IPS-NIHi11 (cell line): ENCODE measurements around the gene STH.

ENCODE experiments used
- DNase-seq: peaks from one replicate; pipeline ENCODE4 v3.0.0; 2012; ENCODE audit warnings: mixed read lengths, low spot score

Gene STH

DNA sequence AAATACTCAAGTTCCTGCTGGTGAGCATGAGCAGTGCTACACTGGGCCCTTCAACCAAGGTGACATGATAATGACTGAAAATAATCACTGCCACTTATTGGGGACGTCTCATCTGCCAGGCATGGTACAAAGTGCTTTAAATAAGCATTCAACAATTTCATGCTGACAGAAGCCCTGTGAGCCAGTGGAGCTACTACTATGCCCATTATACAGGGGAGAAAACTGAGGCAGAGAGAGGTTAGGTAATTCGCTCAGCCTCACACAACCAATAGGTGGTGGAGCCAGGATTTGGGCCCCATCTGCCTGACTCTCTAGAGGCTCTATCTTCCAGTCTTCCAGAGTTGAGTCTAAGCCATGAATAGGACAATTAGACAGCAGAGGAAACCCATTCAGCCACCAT lies 30.3 kb upstream of the STH start:
- DNase-seq: no peak

DNA sequence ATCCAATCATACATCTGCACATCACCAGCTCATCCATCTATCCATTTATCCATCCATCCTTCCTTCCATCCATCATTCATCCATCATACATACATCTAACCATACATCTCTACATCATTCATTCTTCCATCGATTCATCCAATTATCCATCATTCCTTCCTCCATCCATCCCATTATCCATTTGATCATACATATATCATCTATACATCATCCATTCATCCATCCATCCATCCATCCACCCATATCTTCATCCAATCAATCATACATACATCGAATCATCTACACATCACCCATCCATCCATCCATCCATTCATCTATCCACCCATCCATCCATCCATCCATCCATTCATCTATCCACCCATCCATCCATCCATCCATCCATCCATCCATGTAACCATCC lies 29.3 kb upstream of the STH start:
- DNase-seq: no peak

DNA sequence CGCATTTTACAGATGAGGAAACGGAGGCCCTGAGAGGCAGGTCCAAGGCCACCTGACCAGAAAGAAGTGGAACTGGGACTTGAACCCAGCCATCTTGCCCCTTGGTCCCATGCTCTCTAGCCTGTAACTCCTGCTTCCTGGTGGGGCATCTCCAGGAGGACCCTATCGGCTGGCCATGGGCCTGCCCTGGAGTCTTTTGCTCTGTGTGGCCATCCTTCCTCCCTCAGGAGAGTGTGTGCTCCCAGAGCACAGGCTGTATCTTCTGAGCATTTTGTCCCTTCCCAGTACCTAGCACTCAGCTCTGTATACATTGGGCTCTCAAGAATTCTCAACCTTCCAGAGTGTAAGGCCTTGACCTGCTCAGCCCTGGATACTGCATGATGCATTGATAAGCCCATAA lies 28.4 kb upstream of the STH start:
- no peak for DNase-seq

DNA sequence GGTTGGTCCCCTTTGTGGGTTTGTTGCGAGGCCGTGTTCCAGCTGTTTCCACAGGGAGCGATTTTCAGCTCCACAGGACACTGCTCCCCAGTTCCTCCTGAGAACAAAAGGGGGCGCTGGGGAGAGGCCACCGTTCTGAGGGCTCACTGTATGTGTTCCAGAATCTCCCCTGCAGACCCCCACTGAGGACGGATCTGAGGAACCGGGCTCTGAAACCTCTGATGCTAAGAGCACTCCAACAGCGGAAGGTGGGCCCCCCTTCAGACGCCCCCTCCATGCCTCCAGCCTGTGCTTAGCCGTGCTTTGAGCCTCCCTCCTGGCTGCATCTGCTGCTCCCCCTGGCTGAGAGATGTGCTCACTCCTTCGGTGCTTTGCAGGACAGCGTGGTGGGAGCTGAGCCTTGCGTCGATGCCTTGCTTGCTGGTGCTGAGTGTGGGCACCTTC lies 27.3 kb upstream of the STH start:
- DNase-seq: peak; percentile 77

DNA sequence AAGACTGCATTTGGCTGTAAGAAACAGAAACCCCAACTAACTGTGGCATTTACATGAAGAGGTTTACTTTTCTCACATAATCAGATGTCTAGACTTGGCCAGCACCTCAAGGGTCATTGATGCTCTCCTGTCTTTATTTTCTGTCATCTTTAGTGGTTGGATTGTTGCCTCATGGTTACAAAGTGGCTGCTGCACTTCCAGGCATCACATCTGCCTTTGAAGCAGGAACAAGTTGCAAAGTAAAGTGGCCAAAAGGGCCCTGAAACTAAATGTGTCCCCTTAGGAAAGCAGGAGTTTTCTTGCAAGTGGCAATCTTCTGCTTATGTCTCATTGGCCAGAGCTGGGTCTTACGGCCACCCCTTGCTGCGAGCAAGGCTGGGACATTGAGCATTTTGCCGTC lies 26.5 kb upstream of the STH start:
- DNase-seq: no peak

DNA sequence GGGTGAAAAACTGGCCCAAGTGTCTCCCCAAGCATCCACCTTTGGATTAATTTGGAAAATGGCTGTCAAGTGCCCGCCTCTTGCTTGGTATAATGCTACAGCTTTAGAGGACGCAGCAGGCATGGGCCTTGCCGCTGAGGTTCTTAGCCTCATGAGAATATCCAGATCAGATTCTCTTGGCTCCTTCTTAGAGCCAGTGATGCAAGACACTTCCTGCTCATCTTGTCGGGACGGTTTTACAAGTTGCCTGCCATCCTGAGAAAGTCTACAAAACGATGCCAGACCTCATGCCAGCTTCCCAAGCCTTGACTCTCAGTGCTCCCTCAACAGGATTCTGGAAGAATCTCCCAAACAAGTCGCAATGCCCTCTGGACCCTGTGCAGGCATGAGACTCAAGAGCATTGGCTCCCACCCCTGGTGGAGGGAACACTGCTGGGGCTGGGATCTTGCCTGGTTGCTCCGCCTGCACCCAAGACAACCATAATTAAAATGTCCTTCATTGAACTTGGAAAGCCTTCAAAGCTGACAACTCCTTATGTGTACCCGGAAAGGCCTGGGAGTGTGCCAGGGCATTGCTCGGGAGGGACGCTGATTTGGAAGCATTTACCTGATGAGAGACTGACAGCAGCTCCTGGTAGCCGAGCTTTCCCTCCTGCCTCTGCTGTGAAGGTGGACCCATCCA lies 25.8 kb upstream of the STH start:
- no peak for DNase-seq

DNA sequence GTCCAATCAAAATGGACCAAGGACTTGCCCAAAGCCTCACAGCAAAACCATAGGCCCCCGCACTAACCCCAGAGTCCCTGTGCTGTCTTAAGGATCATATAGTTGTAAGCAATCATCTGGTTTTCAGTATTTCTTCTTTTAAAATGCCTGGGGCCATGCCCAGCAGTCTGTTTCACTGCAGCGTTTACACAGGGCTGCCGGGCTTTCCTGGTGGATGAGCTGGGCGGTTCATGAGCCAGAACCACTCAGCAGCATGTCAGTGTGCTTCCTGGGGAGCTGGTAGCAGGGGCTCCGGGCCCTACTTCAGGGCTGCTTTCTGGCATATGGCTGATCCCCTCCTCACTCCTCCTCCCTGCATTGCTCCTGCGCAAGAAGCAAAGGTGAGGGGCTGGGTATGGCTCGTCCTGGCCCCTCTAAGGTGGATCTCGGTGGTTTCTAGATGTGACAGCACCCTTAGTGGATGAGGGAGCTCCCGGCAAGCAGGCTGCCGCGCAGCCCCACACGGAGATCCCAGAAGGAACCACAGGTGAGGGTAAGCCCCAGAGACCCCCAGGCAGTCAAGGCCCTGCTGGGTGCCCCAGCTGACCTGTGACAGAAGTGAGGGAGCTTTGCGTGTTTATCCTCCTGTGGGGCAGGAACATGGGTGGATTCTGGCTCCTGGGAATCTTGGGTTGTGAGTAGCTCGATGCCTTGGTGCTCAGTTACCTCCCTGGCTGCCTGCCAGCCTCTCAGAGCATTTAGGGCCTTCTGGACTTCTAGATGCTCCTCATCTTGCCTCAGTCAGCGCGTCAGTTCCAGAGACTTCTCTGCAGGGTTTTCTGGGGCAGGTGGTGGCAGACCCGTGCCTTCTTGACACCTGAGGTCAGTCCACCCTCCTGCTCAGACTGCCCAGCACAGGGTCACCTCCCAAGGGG lies 24.8 kb upstream of the STH start:
- no peak for DNase-seq

DNA sequence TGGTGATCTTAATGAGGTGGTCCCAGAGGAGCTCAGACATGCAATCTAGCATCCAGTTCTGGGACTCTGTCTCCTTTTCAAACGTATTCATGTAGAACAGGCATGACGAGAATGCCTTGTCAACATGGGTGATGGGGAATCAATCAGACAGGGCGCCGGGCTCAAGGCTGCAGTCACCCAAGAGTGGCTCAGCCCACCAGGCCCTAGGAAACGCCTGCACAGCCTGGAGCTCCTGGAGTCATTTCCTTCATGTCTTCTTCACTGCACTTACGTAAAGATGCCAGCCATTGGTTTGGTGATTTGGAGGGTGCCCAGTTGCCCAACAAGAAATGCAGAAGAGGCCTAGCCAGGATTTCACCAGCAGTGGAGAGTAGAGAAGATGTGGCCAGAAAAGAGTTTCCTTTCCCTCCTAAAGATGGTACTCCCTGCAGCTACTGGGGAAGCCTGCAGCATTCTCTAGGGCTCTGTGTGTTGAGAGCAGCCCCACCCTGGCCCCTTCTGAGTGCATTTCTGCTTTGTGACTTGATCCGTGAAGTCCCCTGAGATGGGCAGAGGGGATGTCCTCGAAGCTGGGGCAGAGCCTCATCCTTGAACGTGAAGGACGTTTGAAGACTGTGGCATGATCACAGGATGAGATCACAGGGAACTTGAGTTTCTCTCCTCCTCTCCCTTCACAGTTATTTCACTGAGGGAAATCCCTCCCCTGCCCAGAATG lies 24.0 kb upstream of the STH start:
- no peak for DNase-seq

DNA sequence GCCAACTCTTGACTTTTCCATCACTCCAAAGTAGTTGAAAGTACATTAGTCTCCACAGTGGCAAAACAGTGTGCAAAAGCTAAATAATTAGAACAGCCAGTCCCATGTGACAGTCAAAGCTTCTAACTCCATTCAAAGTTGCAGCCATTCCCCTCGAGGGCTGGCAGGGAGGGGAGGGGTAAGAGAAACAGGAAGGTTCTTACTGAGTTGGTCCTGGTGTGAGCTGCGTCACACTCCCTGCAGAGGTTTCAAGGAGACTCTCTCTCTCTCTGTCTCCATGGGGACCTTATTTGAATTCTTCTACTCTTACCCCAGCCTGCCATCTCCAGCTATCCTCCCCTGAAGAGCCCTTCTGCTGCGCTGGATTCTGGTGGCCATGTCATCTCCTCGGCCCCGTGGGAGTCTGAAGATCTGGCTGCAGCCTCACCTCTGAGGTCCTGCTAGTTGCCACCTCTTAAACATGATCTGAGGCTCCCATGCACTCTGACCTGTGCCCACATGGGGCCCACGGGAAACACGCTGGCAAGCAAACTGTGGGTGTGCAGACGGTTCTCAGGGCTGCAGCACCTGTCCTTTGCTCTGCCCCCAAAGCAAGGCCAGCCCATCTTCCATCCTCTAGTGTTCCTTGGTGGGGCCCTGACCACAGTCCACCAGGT lies 23.3 kb upstream of the STH start:
- no peak for DNase-seq

DNA sequence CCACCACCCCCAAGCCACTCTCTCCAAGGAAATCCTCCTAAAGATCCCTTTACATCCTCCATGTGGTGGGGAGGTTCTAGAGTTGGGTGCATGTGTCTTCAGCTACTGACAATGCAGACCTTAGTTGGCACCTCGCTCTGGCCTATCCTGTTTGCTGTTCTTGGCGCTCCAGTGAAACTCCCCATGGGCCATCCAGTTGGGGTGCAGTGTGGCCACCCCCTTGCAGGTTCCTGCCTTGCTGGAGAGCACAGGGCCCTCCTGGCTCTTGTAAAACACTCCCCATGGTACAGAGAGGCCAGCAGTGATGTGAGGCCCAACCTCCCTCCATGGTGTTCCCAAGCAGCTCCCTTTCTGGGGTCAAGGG lies 22.7 kb upstream of the STH start:
- DNase-seq: no peak

DNA sequence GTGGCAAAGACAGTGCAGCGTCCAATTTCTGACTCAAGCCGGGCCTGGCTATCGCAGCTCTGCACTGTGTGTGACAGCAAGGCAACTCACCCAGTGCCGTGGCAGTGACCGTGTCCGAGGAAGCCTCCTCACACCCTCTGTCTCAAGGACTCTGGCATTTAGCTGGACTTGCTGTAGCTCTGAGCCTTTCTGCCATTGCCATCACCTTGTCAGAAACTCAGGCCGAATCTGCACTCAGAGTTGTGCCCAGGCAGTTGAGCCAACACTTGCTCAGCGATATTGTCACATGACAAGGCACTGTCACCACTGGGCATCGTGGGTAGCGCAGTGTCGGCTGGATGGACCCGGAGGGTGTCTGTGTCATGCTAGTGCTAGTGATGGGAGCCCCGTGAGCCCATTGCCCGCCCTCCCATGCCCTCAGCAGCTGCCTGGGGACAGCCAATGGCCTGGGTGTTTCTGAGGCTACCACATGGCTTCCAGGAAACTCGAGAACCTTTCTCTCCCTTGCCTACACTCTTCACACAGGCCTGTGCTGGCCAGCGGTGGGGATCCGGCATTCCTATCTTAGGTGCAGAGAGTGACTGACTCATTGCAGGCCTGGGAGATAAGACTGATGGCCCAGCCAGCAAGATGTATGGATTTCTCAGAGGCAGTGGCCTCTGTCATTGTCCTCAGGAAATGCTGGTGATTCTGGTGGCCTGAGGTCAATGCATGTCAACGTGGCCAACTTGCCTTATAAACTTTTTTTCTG lies 22.1 kb upstream of the STH start:
- no peak for DNase-seq

DNA sequence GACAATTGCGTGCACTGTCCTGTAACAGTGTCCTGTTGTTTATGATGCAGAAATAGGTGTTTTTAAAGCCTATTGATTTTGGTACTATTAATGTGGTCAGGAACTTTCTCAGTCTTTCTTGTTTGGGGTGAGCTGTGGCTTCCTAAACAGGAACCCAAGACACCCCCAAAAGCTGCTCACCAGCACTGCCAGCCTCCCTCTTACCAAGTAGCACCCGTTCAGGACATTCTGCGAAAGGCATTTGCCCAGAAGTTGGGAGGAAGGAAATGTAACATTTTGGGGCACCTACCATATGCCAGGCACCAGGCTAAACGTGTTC lies 21.6 kb upstream of the STH start:
- no peak for DNase-seq

DNA sequence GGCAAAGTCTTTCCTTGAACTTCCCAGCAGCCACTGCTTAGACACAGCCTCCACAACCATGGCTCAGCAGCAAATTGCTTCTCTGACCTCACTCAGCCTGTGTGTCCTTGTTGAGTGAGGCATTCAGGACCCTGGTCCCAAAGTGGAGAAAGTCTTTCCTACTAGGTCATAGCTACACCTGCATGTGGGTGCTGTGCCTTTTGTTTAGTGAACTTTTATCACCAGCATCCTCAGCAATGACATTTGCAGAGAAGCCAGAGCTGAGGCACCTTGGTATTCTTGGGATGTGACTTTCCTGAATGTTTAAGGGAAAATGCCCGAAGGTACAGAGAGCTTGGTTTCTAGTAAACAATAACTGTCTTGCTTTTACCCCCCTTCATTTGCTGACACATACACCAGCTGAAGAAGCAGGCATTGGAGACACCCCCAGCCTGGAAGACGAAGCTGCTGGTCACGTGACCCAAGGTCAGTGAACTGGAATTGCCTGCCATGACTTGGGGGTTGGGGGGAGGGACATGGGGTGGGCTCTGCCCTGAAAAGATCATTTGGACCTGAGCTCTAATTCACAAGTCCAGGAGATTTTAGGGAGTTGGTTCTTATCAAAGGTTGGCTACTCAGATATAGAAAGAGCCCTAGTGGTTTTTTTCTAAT lies 20.9 kb upstream of the STH start:
- no peak for DNase-seq

DNA sequence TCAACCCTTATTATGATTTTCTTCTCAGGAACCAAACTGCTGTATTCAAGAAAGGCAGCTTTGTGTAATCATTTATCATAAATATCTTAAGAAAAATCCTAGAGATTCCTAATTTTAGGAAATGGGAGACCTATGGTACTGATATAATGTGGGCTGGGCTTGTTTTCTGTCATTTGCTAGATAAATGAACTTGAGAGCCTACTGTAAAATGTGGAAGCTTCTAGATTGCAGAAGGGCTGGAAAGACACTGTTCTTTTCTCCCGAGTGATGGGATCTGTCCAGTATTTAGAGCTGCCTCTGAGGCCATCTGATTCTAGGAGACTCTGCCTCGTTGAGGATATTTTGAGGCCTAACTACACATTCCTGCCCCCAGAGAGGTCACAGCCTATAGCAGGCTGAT lies 19.9 kb upstream of the STH start:
- no peak for DNase-seq

DNA sequence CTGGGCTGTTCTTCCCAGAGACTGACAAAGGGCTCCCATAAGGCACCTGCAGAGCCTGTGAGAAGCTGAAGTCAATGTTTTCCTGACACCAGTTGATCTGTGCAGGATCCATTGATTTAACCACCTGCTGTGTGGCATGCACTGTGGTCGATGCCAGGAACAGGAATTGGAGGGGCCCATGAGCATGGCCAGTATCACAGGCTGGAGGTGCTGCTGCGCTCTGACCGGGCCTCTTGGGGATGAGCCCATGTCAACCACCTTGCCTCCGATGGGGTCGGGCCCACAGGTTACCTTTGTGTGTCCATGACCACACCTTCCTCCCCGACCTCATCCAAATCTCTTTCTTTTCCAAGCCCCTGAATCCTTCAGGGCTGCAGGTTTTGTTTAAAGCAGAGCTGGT lies 18.2 kb upstream of the STH start:
- DNase-seq: no peak

DNA sequence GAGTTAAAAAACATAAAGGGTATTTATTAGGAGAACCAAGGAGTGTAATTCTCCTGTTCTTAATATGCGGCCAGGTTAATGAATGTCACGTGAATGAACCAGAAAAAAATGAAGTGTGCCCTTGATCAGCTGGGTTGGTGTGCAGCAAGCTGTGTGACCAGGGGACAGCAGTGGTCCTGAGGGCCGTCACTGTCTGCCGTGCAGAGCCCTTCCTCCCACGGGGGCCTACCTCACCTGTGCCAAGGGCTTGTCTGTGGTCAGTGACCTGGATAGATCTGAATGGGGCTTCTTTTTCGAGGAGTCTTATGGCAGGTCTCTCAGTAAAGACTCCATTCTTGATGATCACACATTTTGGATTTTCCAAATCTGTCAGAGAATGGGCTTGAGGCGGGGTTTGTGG lies 17.7 kb upstream of the STH start:
- DNase-seq: no peak

DNA sequence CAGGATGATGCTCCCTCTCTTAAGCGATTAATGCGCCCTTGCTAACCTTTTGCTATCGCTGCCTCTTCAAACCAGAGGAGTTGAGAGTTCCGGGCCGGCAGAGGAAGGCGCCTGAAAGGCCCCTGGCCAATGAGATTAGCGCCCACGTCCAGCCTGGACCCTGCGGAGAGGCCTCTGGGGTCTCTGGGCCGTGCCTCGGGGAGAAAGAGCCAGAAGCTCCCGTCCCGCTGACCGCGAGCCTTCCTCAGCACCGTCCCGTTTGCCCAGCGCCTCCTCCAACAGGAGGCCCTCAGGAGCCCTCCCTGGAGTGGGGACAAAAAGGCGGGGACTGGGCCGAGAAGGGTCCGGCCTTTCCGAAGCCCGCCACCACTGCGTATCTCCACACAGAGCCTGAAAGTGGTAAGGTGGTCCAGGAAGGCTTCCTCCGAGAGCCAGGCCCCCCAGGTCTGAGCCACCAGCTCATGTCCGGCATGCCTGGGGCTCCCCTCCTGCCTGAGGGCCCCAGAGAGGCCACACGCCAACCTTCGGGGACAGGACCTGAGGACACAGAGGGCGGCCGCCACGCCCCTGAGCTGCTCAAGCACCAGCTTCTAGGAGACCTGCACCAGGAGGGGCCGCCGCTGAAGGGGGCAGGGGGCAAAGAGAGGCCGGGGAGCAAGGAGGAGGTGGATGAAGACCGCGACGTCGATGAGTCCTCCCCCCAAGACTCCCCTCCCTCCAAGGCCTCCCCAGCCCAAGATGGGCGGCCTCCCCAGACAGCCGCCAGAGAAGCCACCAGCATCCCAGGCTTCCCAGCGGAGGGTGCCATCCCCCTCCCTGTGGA lies 16.0 kb upstream of the STH start:
- DNase-seq: no peak

DNA sequence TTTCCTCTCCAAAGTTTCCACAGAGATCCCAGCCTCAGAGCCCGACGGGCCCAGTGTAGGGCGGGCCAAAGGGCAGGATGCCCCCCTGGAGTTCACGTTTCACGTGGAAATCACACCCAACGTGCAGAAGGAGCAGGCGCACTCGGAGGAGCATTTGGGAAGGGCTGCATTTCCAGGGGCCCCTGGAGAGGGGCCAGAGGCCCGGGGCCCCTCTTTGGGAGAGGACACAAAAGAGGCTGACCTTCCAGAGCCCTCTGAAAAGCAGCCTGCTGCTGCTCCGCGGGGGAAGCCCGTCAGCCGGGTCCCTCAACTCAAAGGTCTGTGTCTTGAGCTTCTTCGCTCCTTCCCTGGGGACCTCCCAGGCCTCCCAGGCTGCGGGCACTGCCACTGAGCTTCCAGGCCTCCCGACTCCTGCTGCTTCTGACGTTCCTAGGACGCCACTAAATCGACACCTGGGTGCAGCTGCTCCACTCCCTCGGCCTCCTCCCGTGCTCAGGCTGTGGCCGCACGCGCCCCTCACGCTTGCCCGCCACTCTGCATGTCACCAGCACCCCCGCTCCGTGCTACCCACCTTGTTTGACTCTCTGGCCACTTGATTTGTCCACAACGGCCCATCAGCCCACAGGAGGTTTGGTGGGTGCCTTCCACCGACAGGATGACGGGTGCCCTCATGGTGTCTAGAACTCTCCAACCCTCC lies 15.3 kb upstream of the STH start:
- peak; percentile 54 for DNase-seq

DNA sequence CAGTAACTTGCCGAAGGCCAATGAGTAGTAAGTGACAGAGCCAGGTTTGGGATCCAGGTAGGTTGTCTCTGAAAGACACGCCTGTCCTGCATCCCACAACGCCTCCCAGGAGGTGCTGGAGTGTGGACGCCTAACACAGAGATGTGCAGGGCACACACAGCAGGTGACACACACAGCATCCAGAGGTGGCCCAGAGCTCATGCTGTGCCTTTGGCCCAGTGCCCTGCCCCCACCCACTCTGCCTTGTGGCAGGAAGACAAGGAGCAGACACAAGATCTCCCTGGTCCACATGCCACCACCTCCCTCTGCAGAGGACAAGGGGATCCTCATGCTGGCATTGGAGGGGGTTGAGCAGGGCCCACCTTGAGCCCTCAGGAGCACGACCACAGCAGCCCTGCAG lies 14.7 kb upstream of the STH start:
- no peak for DNase-seq

DNA sequence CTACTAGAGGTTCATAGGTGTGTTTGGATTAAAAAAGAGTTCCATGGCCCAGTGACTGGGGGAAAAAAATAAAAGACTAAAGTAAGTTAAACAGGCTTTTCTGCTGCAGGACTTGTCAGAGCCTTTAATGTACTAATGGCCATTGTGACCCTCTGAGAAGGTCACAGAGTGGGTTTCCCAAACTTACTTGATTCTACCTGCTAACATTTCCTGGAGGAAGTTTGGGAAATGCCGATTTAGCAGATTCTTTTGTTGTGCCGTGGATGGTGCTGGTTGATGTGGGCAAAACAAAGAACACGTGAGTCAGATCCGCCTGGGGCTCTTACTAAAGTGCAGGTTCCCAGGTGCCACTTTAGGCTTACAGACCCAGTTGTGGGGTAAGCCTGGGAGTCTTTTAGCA lies 13.6 kb upstream of the STH start:
- no peak for DNase-seq
